GM19468 (cell line): ENCODE data around the gene NPL.

ENCODE experiments used
- ATAC-seq: cut with Tn5 transposase; IDR thresholded peaks from one replicate; pipeline ENCODE4 v1.9.1; 2021; ENCODE audit warnings: mild to moderate bottlenecking, moderate library complexity, moderate number of reproducible peaks; ENCODE audit not compliant: unreplicated experiment; ENCODE audit errors: extremely low read depth

The NPL gene

DNA sequence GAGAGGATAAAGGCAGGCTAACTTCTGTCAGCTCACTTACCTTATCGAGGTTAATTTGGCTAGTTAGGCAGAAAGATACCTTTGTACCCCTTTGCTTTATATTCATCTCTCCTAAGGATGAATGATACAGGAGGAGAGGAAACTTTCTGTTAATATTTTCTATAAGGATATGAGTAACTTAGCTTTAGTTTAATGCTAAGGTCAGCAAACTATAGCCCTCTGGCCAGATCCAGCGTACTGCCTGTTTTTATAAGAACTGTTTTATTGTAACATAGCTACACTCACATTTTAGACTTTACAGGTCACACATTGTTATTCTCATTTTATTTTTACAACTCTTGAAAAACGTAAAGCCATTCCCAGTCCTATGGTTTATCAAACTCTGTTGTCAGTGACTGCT lies 67.6 kb downstream of the NPL start:
- no peak for ATAC-seq

DNA sequence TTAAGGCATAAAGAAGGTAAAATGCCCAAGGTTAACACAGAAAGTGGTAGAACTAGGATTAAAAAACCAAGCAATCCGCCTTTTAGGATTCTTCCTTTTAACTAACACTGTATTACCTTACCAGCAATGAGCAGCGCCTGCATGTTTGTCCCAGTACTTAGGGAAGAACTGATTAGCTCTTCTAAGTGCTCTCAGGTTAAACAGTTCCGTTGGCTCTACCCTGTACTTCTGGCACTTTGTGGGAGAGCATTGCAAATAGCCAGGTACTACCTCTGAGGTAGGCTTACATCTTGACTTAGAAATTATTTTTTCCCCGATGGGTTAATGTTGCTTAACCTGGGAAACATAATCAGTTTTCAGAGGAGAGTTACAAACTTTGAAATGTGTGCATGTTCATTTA lies 71.1 kb downstream of the NPL start:
- no peak for ATAC-seq

DNA sequence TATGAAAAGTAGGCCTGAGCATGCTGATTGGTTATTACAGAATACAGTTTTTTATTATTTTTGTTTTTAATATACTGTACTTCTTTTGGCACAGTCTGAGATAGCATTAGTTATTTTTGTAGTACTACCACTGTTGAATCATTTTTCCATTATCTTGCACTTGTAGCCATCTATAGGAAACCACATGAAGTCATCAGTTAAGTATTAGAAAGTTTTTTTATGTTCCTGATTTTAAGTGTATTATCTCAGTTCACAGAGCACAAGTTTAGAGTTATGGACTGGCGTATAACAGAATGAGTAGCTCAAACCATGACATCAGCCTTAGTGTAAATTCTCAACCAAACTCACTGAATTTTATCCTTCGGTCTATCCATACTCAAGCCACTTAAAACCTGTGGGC lies 72.4 kb downstream of the NPL start:
- ATAC-seq: no peak

DNA sequence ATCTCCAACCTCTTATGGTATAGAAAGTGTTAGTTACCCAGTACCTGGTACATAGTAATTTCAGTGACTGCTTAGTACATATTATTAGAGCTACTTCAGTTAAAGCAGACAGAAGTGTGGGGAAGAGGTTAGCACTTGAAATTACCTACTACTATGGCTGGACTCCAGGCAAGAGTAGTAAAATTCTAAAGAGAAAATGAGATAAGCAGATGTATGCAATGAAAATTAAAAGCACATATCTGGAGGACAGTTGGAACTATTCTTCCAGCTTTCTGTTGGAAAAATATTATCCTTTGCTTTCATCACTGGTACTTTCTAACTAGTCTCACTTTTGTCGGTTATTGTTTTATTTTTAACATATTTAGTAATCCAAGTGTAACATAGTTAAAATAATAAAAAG lies 73.3 kb downstream of the NPL start:
- ATAC-seq: no peak

DNA sequence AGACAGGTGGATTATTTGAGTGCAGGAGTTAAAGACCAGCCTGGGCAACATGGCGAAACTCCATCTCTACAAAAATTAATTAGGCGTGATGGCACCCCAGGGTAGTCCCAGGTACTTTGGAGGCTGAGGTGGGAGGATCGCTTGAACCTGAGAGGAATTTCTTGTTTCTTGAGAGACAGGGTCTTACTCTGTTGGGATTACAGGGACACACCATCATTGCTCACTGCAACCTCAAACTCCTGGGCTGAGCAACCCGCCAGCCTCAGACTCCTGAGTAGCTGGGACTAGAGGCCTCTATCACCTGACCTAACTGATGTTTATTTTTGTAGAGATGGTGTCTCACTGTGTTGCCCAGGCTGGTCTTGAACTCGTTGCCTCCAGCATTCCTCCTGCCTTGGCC lies 74.4 kb downstream of the NPL start:
- no peak for ATAC-seq

DNA sequence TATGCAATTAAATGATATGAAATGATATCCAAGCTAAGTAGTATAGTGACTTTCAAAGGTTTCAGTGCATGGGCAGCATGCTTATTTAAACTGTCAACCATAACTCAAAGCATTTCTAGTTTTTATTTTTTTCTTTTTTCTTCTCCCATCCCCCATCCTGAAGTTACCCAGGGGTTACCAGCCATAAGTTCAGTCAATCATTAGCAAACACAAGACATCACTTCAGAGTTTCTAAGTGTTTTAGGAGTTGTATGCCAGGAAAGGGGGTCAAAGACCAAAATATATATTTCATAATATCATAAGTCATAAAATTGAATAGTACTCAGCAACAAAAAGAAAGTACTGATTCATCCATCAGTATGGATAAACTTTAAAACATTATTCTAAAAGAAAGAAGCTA lies 78.3 kb downstream of the NPL start:
- no peak for ATAC-seq

DNA sequence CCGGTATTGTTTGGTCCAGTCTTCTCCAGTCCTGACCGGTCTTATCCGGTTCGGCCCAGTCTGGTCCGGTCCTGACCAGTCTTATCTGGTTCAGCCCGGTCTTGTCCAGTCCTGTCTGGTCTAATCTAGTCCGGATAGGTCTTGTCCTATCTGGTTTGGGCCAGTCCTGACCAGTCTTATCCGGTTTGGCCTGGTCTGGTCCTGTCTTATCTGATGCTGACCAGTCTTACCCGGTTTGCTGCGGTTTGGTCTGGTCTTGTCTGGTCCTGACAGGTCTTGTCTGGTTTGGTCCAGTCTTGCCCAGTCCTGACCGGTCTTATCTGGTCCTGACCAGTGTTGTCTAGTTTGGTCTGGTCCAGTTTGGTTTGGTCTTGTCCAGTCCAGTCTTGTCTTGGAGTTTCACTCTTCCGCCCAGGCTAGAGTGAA lies 79.7 kb downstream of the NPL start:
- ATAC-seq: no peak

DNA sequence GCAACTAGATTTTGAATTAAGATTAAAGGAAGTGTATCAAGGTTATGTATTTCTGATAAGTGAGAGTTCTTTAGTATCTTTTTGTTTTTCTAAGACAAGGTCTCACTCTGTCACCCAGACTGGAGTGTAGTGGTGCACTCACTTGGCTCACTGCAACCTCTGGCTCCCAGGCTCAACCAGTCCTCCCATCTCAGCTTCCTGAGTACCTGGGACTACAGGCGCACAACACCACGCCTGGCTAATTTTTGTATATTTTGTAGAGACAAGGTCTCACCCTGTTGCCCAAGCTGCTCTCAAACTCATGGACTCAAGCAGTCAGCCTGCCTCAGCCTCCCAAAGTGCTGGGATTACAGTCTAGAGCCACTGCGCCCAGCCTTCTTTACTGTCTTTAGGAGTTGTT lies 83.3 kb downstream of the NPL start:
- ATAC-seq: no peak

DNA sequence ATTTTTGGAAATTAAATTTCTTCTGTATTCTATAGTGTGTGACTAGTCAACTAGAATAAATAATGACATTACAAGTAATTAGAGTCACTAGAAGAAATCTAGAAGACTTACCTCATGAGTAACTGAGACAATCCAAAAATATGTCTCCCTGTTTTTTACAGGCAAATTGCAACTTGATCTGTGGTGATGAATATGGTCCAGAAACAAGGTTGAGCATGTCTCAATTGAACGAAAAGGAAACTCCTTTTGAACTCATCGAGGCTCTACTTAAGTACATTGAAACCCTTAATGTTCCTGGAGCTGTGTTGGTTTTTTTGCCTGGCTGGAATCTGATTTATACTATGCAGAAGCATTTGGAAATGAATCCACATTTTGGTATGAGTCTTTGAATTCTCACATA lies 86.3 kb downstream of the NPL start:
- ATAC-seq: no peak

DNA sequence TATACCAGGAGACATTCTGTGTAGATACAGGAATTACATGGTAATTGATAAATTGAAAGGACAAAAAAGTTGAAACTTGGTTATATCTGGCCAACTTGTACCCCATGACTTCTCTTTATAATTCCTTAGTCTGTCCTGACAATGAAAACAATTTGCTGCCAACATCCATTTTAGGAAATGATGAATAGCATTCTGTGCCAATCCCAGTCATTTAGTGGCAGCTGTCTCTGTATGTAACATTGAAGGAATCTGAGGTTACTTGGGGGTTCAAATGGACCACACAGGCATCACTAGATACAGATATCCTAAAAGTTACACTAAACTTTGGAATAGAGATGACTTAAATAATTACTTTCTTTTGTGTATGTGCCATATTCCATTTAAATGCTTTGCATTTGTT lies 87.8 kb downstream of the NPL start:
- ATAC-seq: no peak

DNA sequence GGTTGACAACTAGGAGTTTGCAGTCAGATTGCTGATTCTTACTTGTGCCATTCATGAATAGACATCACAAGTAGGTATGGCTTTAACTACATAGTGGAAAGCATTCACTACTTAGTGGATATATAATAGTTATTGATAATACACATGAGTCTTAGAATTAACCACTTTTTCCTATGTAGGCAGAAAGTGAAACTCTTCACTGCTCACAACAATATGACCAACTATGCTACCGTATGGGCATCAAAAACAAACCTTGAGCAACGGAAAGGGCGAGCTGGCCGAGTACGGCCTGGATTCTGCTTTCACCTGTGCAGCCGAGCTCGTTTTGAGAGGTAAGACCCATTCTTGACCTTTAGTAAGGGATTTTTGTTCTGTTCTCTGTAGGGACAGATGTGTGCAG lies 88.3 kb downstream of the NPL start:
- no peak for ATAC-seq
